Endothelial cell of umbilical vein (primary cell): Measurements from ENCODE around the gene UIMC1. TPM values are rescaled to one million over a fixed set of nuclear protein-coding genes. Genes with fewer than 3 reads are reported as not detected.

ENCODE experiments used
- BruUV-seq: library from RNA; stranded (reverse); fragments of 400-500 nt; replicated peaks from 2 replicates; lab custom pipeline; 2021; lab: Mats Ljungman, UMichigan
- CTCF ChIA-PET: fragments of 300-600, 350-600 bp; sonication (Branson Sonifier 250); formaldehyde crosslinking; loops from one replicate; lab custom pipeline; 2021; ENCODE audit warnings: antibody characterized with exemption, inconsistent platforms; lab: Charles Lee
- POLR2A ChIA-PET: fragments of 300-600, 350-600 bp; sonication (Branson Sonifier 250); formaldehyde crosslinking; loops from one replicate; lab custom pipeline; 2021; ENCODE audit warnings: antibody characterized with exemption, inconsistent platforms; lab: Charles Lee
- DNase-seq: peaks from one replicate; pipeline ENCODE4 v3.0.0-alpha.2; 2011; ENCODE audit warnings: low read depth, low spot score
- FAIRE-seq: peaks from 2 replicates; lab custom pipeline; 2011; peaks lifted over from hg19 to GRCh38; lab: Jason Lieb, UNC
- H2AFZ ChIP-seq: 2 replicates; pipeline ENCODE4 v1.6.0; 2012; ENCODE audit warnings: low read depth, low read length, control low read depth, inconsistent platforms
- H3K27ac ChIP-seq: 2 replicates; pipeline ENCODE4 v1.5.1; 2011; ENCODE audit warnings: low read depth, mild to moderate bottlenecking, control low read depth, low read length, moderate library complexity; ENCODE audit not compliant: insufficient read depth
- H3K27me3 ChIP-seq, 2 experiments: 2 replicates each; pipeline versions ENCODE4 v1.6.0 to v1.6.1; 2011; ENCODE audit warnings: low read length in 2 of 2, mixed read lengths in 1 of 2; ENCODE audit not compliant: control insufficient read depth in 2 of 2, insufficient read depth in 2 of 2
- H3K36me3 ChIP-seq, 2 experiments: 2 replicates in 1 of 2; 3 replicates in 1 of 2; pipeline ENCODE4 v1.5.1; 2011; ENCODE audit warnings: low read length in 2 of 2, mild to moderate bottlenecking in 1 of 2, moderate library complexity in 1 of 2; ENCODE audit not compliant: control insufficient read depth in 2 of 2, insufficient read depth in 2 of 2; ENCODE audit errors: extremely low read depth in 1 of 2
- H3K4me1 ChIP-seq: 3 replicates; pipeline ENCODE4 v1.5.1; 2011; ENCODE audit warnings: mild to moderate bottlenecking, low read length; ENCODE audit not compliant: control insufficient read depth, insufficient read depth; ENCODE audit errors: extremely low read depth
- H3K4me2 ChIP-seq: 2 replicates; pipeline ENCODE4 v1.6.1; 2011; ENCODE audit warnings: low read length, control low read depth, mixed read lengths; ENCODE audit not compliant: insufficient read depth
- H3K4me3 ChIP-seq, 3 experiments: fragments of 200-600 bp in 1 of 3; sonication (generic), shearing (Covaris generic) in 1 of 3; replicated peaks in 1 of 3; 2 replicates each; pipeline ENCODE4 v1.5.1; 2011 to 2016; ENCODE audit warnings: control low read depth in 3 of 3, low read length in 3 of 3, mild to moderate bottlenecking in 2 of 3, inconsistent platforms in 1 of 3, low read depth in 1 of 3, moderate library complexity in 1 of 3; ENCODE audit not compliant: insufficient read depth in 1 of 3
- H3K79me2 ChIP-seq: 2 replicates; pipeline ENCODE4 v1.6.0; 2012; ENCODE audit warnings: low read length, inconsistent platforms; ENCODE audit not compliant: control insufficient read depth, insufficient read depth
- H3K9ac ChIP-seq: replicated peaks from 2 replicates; pipeline ENCODE3; 2011; ENCODE audit warnings: low read length, control low read depth; ENCODE audit not compliant: insufficient read depth; ENCODE audit errors: extremely low read depth
- H3K9me1 ChIP-seq: replicated peaks from 3 replicates; pipeline ENCODE4 v1.6.0; 2011; ENCODE audit warnings: mild to moderate bottlenecking, low read length; ENCODE audit not compliant: control insufficient read depth, insufficient read depth; ENCODE audit errors: extremely low read depth
- H3K9me3 ChIP-seq: replicated peaks from 2 replicates; pipeline ENCODE4 v1.5.1; 2012; ENCODE audit warnings: low read length, inconsistent platforms; ENCODE audit not compliant: control insufficient read depth, insufficient read depth
- H4K20me1 ChIP-seq: replicated peaks from 2 replicates; pipeline ENCODE3; 2011; ENCODE audit warnings: mild to moderate bottlenecking, low read length; ENCODE audit not compliant: control insufficient read depth, insufficient read depth; ENCODE audit errors: extremely low read depth
- CTCF ChIP-seq, 2 donors: IDR thresholded peaks; 1 replicate in 1 of 2; 2 replicates in 1 of 2; pipeline ENCODE4 v1.5.1; 2011; ENCODE audit warnings: low read length in 2 of 2, mild to moderate bottlenecking in 2 of 2, moderate library complexity in 2 of 2, control low read depth in 1 of 2, inconsistent platforms in 1 of 2, low read depth in 1 of 2; ENCODE audit not compliant: insufficient read depth in 1 of 2; ENCODE audit errors: extremely low read depth in 1 of 2
- EZH2 ChIP-seq: IDR thresholded peaks from 2 replicates; pipeline ENCODE4 v1.6.1; 2012; ENCODE audit warnings: borderline replicate concordance, low read depth, mild to moderate bottlenecking, moderate library complexity, low read length, inconsistent platforms; ENCODE audit not compliant: severe bottlenecking
- FOS ChIP-seq: IDR thresholded peaks from 2 replicates; pipeline ENCODE4 v1.6.1; 2011; ENCODE audit warnings: mild to moderate bottlenecking, low read length, moderate library complexity, borderline replicate concordance; ENCODE audit not compliant: insufficient read depth
- JUN ChIP-seq: IDR thresholded peaks from 2 replicates; pipeline ENCODE4 v1.6.1; 2011; ENCODE audit warnings: borderline replicate concordance, low read depth; ENCODE audit not compliant: insufficient read length, insufficient read depth
- MAX ChIP-seq: IDR thresholded peaks from 2 replicates; pipeline ENCODE4 v1.6.1; 2011; ENCODE audit not compliant: insufficient read depth, insufficient read length
- MYC ChIP-seq: IDR thresholded peaks from one replicate; pipeline ENCODE4 v1.6.1; 2011; ENCODE audit warnings: mild to moderate bottlenecking, low read depth, low read length
- POLR2A ChIP-seq: IDR thresholded peaks from 2 replicates; pipeline ENCODE4 v1.6.1; 2012; ENCODE audit warnings: low read depth, mild to moderate bottlenecking, control low read depth, low read length
- POLR2AphosphoS5 ChIP-seq: IDR thresholded peaks from 2 replicates; pipeline ENCODE4 v1.6.1; 2012; ENCODE audit warnings: low read depth, mild to moderate bottlenecking, control low read depth, low read length, moderate library complexity; ENCODE audit not compliant: insufficient read depth
- dilution Hi-C: fragments of 300-500 bp; cut with MboI; formaldehyde crosslinking; loops from one replicate; pipeline ENCODE4 v1.15.0; 2019; ENCODE audit warnings: low sequenced_read_pairs; ENCODE audit not compliant: extremely low pct_ligation_motif_present
- intact Hi-C: fragments of 100-400 bp; cut with micrococcal nuclease; formaldehyde crosslinking; loops from one replicate; pipeline ENCODE4 v1.10.0; 2022
- polyA plus RNA-seq, 4 experiments: library from polyadenylated mRNA; depleted of rRNA in 3 of 4; stranded (reverse) in 3 of 4; unstranded in 1 of 4; fragments of >200 nt; gene quantifications; 2 replicates each; pipeline versions ENCODE4 v1.2.1 to v1.2.3, GENCODE V29; 2011 to 2012; ENCODE audit warnings: missing spikeins in 1 of 4
- total RNA-seq: library from RNA; stranded (reverse); gene quantifications from 2 replicates; pipeline ENCODE4 v1.2.3, GENCODE V29; 2021

The UIMC1 gene
- total and polyA plus RNA-seq, 2 donors (not counting 3 experiments of a cell fraction or from before 2014, with no cell fraction given), result 17.2 to 60.1 TPM

- Histone ChIP-seq H3K9ac (no peak within 1 kb of the TSS), H3K9me1 (no peaks in the 10 kb centered on the region), H3K4me2 (peak within 1 kb of the TSS; percentile 5), H3K4me1 (peaks cover 11% of the 10 kb centered on the region), H3K79me2 (no peaks in the 10 kb centered on the region), H3K27me3 (no peaks in the 10 kb centered on the region), H3K4me3 (no peak within 1 kb of the TSS), H2AFZ (no peak within 1 kb of the TSS), H3K9me3 (no peaks in the 10 kb centered on the region), H3K27ac (no peak within 1 kb of the TSS), H4K20me1 (no peaks in the 10 kb centered on the region), H3K36me3 (peaks cover 7 to 21% of the 10 kb centered on the region in 2 experiments)
- ChIA-PET POLR2A (interaction anchor here (0.5 kb wide), 1 partner anchor 120 kb away, joined by 4 read pairs; no protein-coding TSS in a partner anchor), CTCF (interaction anchor here (1.0 to 7.3 kb wide), 2 partner anchors 12 to 239 kb away, joined by 3 to 42 read pairs; no protein-coding TSS in a partner anchor)
- TF ChIP-seq MAX (no peak), POLR2A (no peak), JUN (no peak), POLR2AphosphoS5 (no peak), EZH2 (no peak), FOS (no peak), MYC (no peak), CTCF (IDR thresholded peaks at IDR 0.05; ENCODE audit: extremely low read depth in 1 of 2, insufficient read depth in 1 of 2, low read depth in 1 of 2, low read length in 2 of 2) (no peak)
- DNase-seq (peak; percentile 22), FAIRE-seq (peak; percentile 75)
- intact Hi-C loops, result no loop called here
- BruUV-seq, result TSS peak; percentile 13
- dilution Hi-C loops, result no loop called here
Observed at GRCh38 chr5:176899296-176899891, 107.2 kb downstream of the UIMC1 start, which contains the start of gene HK3. TSS of gene HK3 (minus strand) at chr5:176899346. CDS start at chr5:176896159, 3,187 bp downstream.
